ENCODE results near the gene PRKAG1.
A peak's percentile ranks its signal among the peaks of the same experiment; 100 is the strongest.
"Not testable (repeated sequence)": the region's sequence is repeated elsewhere in the genome, so short reads cannot be mapped to it uniquely, and the experiment has no call there.

Gene PRKAG1

GRCh38 chr12:49018261-49019119, at the start of gene PRKAG1:
Gene PRKAG1 (minus strand): TSS chr12:49018776. CDS start chr12:49018740, 36 bp downstream.
- TF ChIP-seq ZNF274 (IDR thresholded peaks at IDR 0.05; ENCODE audit: low read depth, low read length) = no peak
- no peak for TF ChIP-seq SUZ12 (IDR thresholded peaks at IDR 0.05; ENCODE audit: extremely low read depth, insufficient read depth, insufficient read length)
- TF ChIP-seq YY1 (IDR thresholded peaks at IDR 0.05; ENCODE audit: insufficient read depth, insufficient read length) = peak; percentile 47
- Histone ChIP-seq H3K36me3 (ENCODE audit: insufficient read depth, insufficient read length, low read length) (peaks cover 30% of the 10 kb centered on the region), H3K9me3 (ENCODE audit: insufficient read depth, low read length) (no peaks in the 10 kb centered on the region), H3K27me3 (ENCODE audit: insufficient read depth, insufficient read length) (no peaks in the 10 kb centered on the region), H3K4me1 (ENCODE audit: insufficient read depth, insufficient read length) (no peaks in the 10 kb centered on the region), H3K9ac (ENCODE audit: insufficient read length, low read depth) (peak within 1 kb of the TSS; percentile 95), H3K4me3 (ENCODE audit: insufficient read length, low read depth) (peak within 1 kb of the TSS; percentile 72)
- peak; percentile 99 for DNase-seq (ENCODE audit: low read depth, low spot score)

DNA sequence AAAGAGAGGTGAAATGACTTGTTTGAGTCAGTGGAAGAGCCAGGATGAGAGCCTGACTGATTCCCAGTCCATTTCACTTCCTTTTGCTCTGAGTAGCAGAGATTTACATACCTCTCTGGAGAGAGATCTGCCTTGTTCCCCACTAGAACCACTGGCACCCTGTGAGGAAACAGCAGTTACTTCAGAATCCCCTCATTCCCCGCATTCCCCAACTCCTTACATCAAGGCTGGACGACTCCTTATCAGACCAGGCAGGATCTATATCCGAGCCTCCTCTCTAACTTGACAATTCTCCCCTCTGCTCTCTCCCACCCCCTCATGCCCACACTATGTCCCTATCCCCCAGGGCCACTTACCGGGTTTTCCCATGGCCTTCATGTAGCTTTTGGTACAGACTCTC, 47.5 kb upstream of the PRKAG1 start:
- Histone ChIP-seq H3K36me3 (ENCODE audit: insufficient read depth, insufficient read length, low read length) (peaks cover 7% of the 10 kb centered on the region), H3K27me3 (ENCODE audit: insufficient read depth, insufficient read length) (peaks cover 8% of the 10 kb centered on the region), H3K9me3 (ENCODE audit: insufficient read depth, low read length) (no peaks in the 10 kb centered on the region), H3K4me3 (ENCODE audit: insufficient read length, low read depth) (no peak overlapping the region), H3K4me1 (ENCODE audit: insufficient read depth, insufficient read length) (peaks cover 9% of the 10 kb centered on the region), H3K9ac (ENCODE audit: insufficient read length, low read depth) (peak overlapping the region; percentile 57)
- no peak for TF ChIP-seq YY1 (IDR thresholded peaks at IDR 0.05; ENCODE audit: insufficient read depth, insufficient read length)
- TF ChIP-seq ZNF274 (IDR thresholded peaks at IDR 0.05; ENCODE audit: low read depth, low read length) = no peak
- no peak for TF ChIP-seq SUZ12 (IDR thresholded peaks at IDR 0.05; ENCODE audit: extremely low read depth, insufficient read depth, insufficient read length)
- DNase-seq (ENCODE audit: low read depth, low spot score) = peak; percentile 33

DNA sequence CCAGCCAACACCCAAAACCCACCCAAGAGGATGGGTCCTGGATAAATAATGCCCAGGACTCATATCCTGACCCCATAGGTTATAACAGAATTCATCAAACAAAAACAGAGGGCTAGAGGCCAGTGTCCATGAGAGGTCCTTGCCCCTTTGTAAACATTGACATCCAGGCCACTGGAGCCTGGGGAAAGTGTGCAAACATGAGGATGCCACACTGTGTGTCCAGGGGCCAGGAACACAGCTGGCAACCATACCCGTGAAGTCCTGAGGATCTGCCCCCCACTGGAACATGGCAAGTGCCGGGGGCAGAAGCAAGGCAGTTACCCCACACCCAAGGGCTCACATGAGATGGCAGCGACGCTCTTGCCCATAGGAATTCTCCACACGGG, 46.2 kb upstream of the PRKAG1 start:
- TF ChIP-seq SUZ12 (IDR thresholded peaks at IDR 0.05; ENCODE audit: extremely low read depth, insufficient read depth, insufficient read length) (no peak), ZNF274 (IDR thresholded peaks at IDR 0.05; ENCODE audit: low read depth, low read length) (no peak), YY1 (IDR thresholded peaks at IDR 0.05; ENCODE audit: insufficient read depth, insufficient read length) (no peak)
- Histone ChIP-seq H3K36me3 (ENCODE audit: insufficient read depth, insufficient read length, low read length) (peaks cover 7% of the 10 kb centered on the region), H3K27me3 (ENCODE audit: insufficient read depth, insufficient read length) (peaks cover 8% of the 10 kb centered on the region), H3K9ac (ENCODE audit: insufficient read length, low read depth) (no peak overlapping the region), H3K4me3 (ENCODE audit: insufficient read length, low read depth) (no peak overlapping the region), H3K4me1 (ENCODE audit: insufficient read depth, insufficient read length) (peaks cover 9% of the 10 kb centered on the region), H3K9me3 (ENCODE audit: insufficient read depth, low read length) (no peaks in the 10 kb centered on the region)
- no peak for DNase-seq (ENCODE audit: low read depth, low spot score)

DNA sequence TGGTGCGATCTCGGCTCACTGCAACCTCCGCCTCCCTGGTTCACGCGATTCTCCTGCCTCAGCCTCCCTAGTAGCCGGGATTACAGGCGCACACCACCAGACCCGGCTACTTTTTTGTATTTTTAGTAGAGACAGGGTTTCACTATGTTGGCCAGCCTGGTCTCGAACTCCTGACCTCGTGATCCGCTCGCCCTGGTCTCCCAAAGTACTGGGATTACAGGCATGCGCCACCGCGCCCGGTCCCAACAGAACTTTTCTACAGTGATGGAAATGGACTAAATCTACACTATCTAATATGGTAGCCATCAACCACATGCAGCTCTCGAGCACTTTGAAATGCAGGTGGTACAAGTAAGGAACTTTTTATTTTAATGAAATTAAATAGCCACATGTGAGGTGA, 43.3 kb upstream of the PRKAG1 start:
- not testable (repeated sequence) for H3K9me3 ChIP-seq (ENCODE audit: insufficient read depth, low read length); DNase-seq (ENCODE audit: low read depth, low spot score); H3K9ac ChIP-seq (ENCODE audit: insufficient read length, low read depth); H3K27me3 ChIP-seq (ENCODE audit: insufficient read depth, insufficient read length); H3K4me3 ChIP-seq (ENCODE audit: insufficient read length, low read depth)
- Histone ChIP-seq H3K36me3 (ENCODE audit: insufficient read depth, insufficient read length, low read length) (peaks cover 25% of the 10 kb centered on the region), H3K4me1 (ENCODE audit: insufficient read depth, insufficient read length) (peaks cover 14% of the 10 kb centered on the region)

DNA sequence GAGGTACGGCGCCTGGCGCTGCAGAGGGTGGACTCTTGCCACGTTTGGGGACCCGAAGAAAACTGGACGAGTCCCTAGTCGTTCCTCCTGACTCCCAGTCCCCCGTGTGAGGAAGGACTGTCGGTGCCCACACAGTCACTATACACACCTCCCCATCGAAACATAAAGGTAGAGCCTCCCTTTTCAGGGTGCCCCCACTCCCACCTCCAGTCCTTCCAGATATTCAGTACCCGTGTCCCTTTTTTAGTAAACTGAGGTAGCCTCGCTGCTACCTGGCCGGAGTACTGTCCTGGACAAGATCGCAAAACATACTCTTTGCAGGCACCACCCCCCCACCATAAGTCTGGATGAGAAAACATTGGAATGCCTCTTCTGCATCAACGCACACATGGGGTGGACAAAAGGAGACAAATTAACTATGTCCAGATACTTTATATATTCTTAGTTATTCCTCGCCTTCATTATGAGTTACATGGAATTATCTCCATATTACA, 42.6 kb upstream of the PRKAG1 start:
- Histone ChIP-seq H3K4me3 (ENCODE audit: insufficient read length, low read depth) (peak overlapping the region; percentile 89), H3K27me3 (ENCODE audit: insufficient read depth, insufficient read length) (no peaks in the 10 kb centered on the region), H3K9ac (ENCODE audit: insufficient read length, low read depth) (peak overlapping the region; percentile 96), H3K9me3 (ENCODE audit: insufficient read depth, low read length) (no peaks in the 10 kb centered on the region), H3K36me3 (ENCODE audit: insufficient read depth, insufficient read length, low read length) (peaks cover 28% of the 10 kb centered on the region), H3K4me1 (ENCODE audit: insufficient read depth, insufficient read length) (peaks cover 14% of the 10 kb centered on the region)
- no peak for TF ChIP-seq SUZ12 (IDR thresholded peaks at IDR 0.05; ENCODE audit: extremely low read depth, insufficient read depth, insufficient read length)
- no peak for TF ChIP-seq ZNF274 (IDR thresholded peaks at IDR 0.05; ENCODE audit: low read depth, low read length)
- TF ChIP-seq YY1 (IDR thresholded peaks at IDR 0.05; ENCODE audit: insufficient read depth, insufficient read length) = no peak
- no peak for DNase-seq (ENCODE audit: low read depth, low spot score)

DNA sequence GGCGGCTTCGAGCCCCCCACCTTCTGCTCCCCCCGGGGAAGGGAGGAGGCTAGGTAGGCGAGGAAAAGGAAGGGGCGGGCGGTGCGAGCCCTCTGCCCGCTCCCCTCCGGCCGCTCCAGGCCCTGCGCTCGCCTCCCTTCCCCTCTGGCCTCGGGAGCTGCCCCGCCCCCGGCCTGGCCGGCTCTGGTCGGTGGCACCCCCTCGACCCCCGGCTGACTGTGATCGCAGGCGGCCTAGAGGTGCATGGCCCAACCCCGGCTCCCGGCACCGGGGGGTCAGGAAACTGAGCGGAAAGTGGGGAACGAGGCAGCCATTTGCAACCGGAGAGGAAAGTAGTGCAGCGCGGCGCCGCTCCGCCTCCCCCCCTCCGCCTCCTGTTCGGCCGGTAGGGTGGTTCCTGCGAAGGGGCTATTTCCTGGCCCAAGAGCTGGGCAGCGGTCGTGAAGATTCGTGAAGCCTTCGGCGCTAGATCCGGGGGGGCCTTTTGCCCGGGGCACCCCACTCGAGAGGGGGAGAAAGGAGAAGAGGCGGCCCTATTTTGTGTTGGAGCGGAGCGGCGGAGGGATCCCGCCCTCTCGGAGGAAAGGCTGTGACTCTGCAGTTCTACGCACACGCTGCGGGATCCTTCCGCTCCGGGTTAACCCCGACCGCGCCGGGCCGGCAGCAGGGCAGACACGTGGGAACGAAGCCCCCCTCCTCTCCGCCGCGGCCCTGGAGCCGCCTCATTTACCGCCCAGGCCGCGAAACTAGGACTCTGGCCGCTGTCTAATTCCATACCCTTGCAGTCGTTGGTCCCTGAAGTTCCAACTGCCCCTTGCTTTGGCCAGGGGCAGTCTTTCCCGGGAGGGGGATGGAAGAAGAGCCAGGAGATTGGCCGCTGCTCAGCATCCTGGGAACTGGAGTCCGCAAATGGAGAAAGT, 41.9 kb upstream of the PRKAG1 start, which contains the start of gene KMT2D:
Gene KMT2D (minus strand): TSS at position 558 of the 920 bp plus-strand sequence. CDS start 5,470 bp downstream, outside the sequence.
- peaks cover 14% of the 10 kb centered on the region for H3K4me1 ChIP-seq (ENCODE audit: insufficient read depth, insufficient read length)
- TF ChIP-seq SUZ12 (IDR thresholded peaks at IDR 0.05; ENCODE audit: extremely low read depth, insufficient read depth, insufficient read length) (no peak), YY1 (IDR thresholded peaks at IDR 0.05; ENCODE audit: insufficient read depth, insufficient read length) (peak; percentile 67), ZNF274 (IDR thresholded peaks at IDR 0.05; ENCODE audit: low read depth, low read length) (no peak)
- no peaks in the 10 kb centered on the region for H3K27me3 ChIP-seq (ENCODE audit: insufficient read depth, insufficient read length)
- peaks cover 31% of the 10 kb centered on the region for H3K36me3 ChIP-seq (ENCODE audit: insufficient read depth, insufficient read length, low read length)
- peak; percentile 94 for DNase-seq (ENCODE audit: low read depth, low spot score)
- H3K4me3 ChIP-seq (ENCODE audit: insufficient read length, low read depth) = peak within 1 kb of the TSS; percentile 89
- no peaks in the 10 kb centered on the region for H3K9me3 ChIP-seq (ENCODE audit: insufficient read depth, low read length)
- H3K9ac ChIP-seq (ENCODE audit: insufficient read length, low read depth) = peak within 1 kb of the TSS; percentile 96
